Measurements from ENCODE around the gene HDAC4. TPM values are rescaled to one million over a fixed set of nuclear protein-coding genes. Genes with fewer than 3 reads are reported as not detected.
A peak's percentile ranks its signal among the peaks of the same experiment; 100 is the strongest.

The HDAC4 gene
- total RNA-seq, 1 experiment from 2014 or later = 47.6 TPM

GRCh38 chr2:239444626-239445577 lies 44.1 kb upstream of the HDAC4 start:
- ChIA-PET POLR2A (no interaction called here), RAD21 (ENCODE audit: low non-redundant PET in 1 of 2, low total read pairs in 2 of 2, uncharacterized antibody in 2 of 2, unreplicated experiment in 2 of 2) (no interaction called here), CTCF (no interaction called here)
- intact Hi-C loops (cut with micrococcal nuclease) = no loop called here
- H3K9me2 ChIP-seq (ENCODE audit: insufficient read depth) = no peaks in the 10 kb centered on the region
- BruUV-seq (replicated peaks) = no TSS peak
- TF ChIP-seq REST (IDR thresholded peaks at IDR 0.05; ENCODE audit: low read depth) (no peak), RAD21 (IDR thresholded peaks at IDR 0.05; ENCODE audit: low read depth) (no peak), EZH2 (IDR thresholded peaks at IDR 0.05) (no peak), TCF7L2 (IDR thresholded peaks at IDR 0.05; ENCODE audit: borderline replicate concordance, extremely low read depth, insufficient read depth, insufficient read length) (no peak), CEBPB (IDR thresholded peaks at IDR 0.05; ENCODE audit: low read depth) (peak; percentile 89), EZH2phosphoT487 (IDR thresholded peaks at IDR 0.05; ENCODE audit: borderline replicate concordance) (no peak), ZFX (IDR thresholded peaks at IDR 0.05) (no peak), SP1 (IDR thresholded peaks at IDR 0.05; ENCODE audit: low read depth) (no peak), ATF3 (IDR thresholded peaks at IDR 0.05) (no peak), EGR1 (IDR thresholded peaks at IDR 0.05; ENCODE audit: low read depth) (no peak), CBX3 (IDR thresholded peaks at IDR 0.05; ENCODE audit: low read depth) (no peak), YY1 (IDR thresholded peaks at IDR 0.05; ENCODE audit: extremely low read depth, insufficient replicate concordance, low read depth, low read length) (no peak), FOSL1 (IDR thresholded peaks at IDR 0.05; ENCODE audit: low read depth) (peak; percentile 57), JUND (IDR thresholded peaks at IDR 0.05) (peak; percentile 53), POLR2AphosphoS5 (IDR thresholded peaks at IDR 0.05; ENCODE audit: low read depth, low read length) (no peak), MAX (IDR thresholded peaks at IDR 0.05) (no peak), SRF (IDR thresholded peaks at IDR 0.05; ENCODE audit: low read depth) (no peak), ZNF274 (IDR thresholded peaks at IDR 0.05; ENCODE audit: low read depth, low read length) (no peak), ELF1 (IDR thresholded peaks at IDR 0.05; ENCODE audit: borderline replicate concordance, low read depth) (no peak), ZBTB33 (IDR thresholded peaks at IDR 0.05; ENCODE audit: extremely low read depth, insufficient replicate concordance, low read length) (no peak)
- no peak overlapping the region for H3K9ac ChIP-seq (ENCODE audit: low read length)
- H2AFZ ChIP-seq (ENCODE audit: low read depth, low read length, poor library complexity, severe bottlenecking) = peak overlapping the region; percentile 80
- ATAC-seq (peak; percentile 59), DNase-seq (ENCODE audit: low read depth, low spot score) (no peak)
- peak overlapping the region in 1 of 2 experiments; percentile 3; a peak in 1 of 4 replicates for H3K4me3 ChIP-seq (replicated peaks in 1 of 2; ENCODE audit: low read depth in 1 of 2, low read length in 2 of 2)
- no peaks in the 10 kb centered on the region for H3K27me3 ChIP-seq (ENCODE audit: insufficient read depth, low read length)
- peak overlapping the region; percentile 52 for H3K4me2 ChIP-seq (ENCODE audit: low read length)
- H3K4me1 ChIP-seq (ENCODE audit: control insufficient read depth in 1 of 2, insufficient read depth in 2 of 2, low read length in 2 of 2) = peaks cover 4 to 24% of the 10 kb centered on the region in 2 experiments; a peak in 3 of 4 replicates
- H4K20me1 ChIP-seq (ENCODE audit: insufficient read depth) = no peaks in the 10 kb centered on the region
- H3K9me3 ChIP-seq (ENCODE audit: control insufficient read depth in 1 of 2, insufficient read depth in 1 of 2, low read depth in 1 of 2, low read length in 2 of 2) = peaks cover 0 to 7% of the 10 kb centered on the region in 2 experiments; a peak in 1 of 4 replicates
- no peaks in the 10 kb centered on the region for H3K79me2 ChIP-seq (ENCODE audit: insufficient read depth, low read length)
- H3K36me3 ChIP-seq (ENCODE audit: control insufficient read depth in 1 of 2, insufficient read depth in 2 of 2, low read length in 2 of 2) = no peaks in the 10 kb centered on the region
- no peak overlapping the region for H3K27ac ChIP-seq (ENCODE audit: low read depth, low read length)
